Mucosa of rectum (tissue), 2 donors: ENCODE measurements around the gene ANTXR2.

Experiments used
- H3K27ac ChIP-seq, 2 donors: one replicate each; pipeline ENCODE4 v1.7.0; 2013; ENCODE audit warnings: inconsistent platforms in 2 of 2, low read depth in 2 of 2, low read length in 2 of 2
- H3K27me3 ChIP-seq, 2 donors: one replicate each; pipeline ENCODE4 v1.7.0; 2013; ENCODE audit warnings: low read length in 2 of 2; ENCODE audit not compliant: control insufficient read depth in 2 of 2, insufficient read depth in 2 of 2
- H3K36me3 ChIP-seq, 2 donors: one replicate each; pipeline ENCODE4 v1.7.0; 2013; ENCODE audit warnings: low read length in 2 of 2; ENCODE audit not compliant: control insufficient read depth in 2 of 2, insufficient read depth in 2 of 2
- H3K4me1 ChIP-seq, 2 donors: one replicate each; pipeline ENCODE4 v1.7.0; 2013; ENCODE audit warnings: low read length in 2 of 2, mild to moderate bottlenecking in 1 of 2; ENCODE audit not compliant: control insufficient read depth in 2 of 2, insufficient read depth in 2 of 2
- H3K4me3 ChIP-seq, 2 donors: one replicate each; pipeline ENCODE4 v1.7.0; 2013; ENCODE audit warnings: low read length in 2 of 2
- H3K9ac ChIP-seq, 2 donors: one replicate each; pipeline ENCODE4 v1.7.0; 2013; ENCODE audit warnings: low read length in 2 of 2, low read depth in 1 of 2, mild to moderate bottlenecking in 1 of 2
- H3K9me3 ChIP-seq, 2 donors: one replicate each; pipeline ENCODE4 v1.7.0; 2013; ENCODE audit warnings: low read length in 2 of 2; ENCODE audit not compliant: control insufficient read depth in 2 of 2
- donor health status: healthy.
- donor health status: Normal muscosa, but diverticular disease.

Gene ANTXR2

DNA sequence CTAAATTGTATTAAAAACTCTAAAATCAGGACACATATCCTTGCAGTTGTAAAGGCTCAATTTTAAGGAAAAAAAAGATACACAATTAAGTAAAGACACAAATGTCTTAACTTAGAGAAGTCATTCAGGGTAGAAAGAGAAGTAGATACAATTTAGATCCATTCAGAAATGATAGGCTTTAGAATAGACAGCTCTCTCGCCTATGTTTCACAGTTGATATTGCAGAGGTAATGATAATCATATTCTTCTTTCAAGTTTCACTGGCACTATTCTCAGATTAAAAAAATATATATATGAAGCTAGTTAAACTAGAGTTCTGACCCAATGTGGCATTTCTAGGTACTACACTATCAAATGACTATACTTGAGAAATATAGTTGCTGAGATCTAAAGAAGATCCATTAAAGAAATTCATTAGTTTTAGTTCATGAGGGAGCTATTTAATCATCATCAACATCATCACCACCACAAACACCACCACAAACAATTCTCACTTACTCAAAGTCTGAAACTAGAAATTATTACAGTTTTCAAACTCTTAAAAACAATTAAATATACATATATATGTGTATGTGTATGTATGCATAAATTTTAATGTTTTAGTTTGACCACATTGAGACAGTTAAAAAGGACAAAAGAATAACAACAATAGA lies 93.1 kb downstream of the ANTXR2 start:
- no peak overlapping the region for H3K4me3 ChIP-seq
- no peaks in the 10 kb centered on the region for H3K4me1 ChIP-seq
- H3K27ac ChIP-seq: no peak overlapping the region
- peaks cover 25 to 34% of the 10 kb centered on the region in 2 donors for H3K36me3 ChIP-seq
- no peaks in the 10 kb centered on the region for H3K9me3 ChIP-seq
- H3K27me3 ChIP-seq: no peaks in the 10 kb centered on the region
- H3K9ac ChIP-seq: no peak overlapping the region

DNA sequence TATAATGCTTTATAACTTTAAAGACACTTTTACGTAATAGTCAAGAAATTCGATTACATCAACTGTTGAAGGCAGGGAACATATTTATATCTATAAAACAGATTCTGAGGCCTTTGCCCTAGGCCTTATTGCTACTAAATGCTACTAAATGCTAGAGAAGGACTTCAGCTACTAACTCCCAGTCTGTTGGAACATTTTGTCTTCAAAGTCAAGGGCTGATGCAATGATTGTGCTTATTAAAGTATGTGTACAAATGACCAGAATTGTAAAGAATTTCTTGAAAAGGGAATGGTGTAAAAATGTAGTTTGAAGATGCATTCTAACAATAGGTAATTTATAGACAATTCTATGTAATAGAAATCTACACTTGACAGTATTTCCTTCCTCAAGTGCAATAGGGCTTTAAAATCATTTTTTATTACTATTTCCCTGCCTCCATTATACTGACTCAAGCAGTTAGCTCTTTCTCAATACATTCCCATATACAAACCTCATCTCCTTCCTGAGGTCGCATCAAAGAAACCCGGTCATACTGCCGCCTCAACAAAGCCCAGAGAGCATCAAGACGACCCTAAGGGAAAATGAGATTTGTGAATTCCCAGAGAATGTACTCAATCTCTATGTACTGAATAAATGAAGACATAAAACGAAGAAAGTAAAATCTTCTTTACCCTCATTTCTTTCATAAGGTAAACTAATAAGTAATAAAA lies 95.7 kb downstream of the ANTXR2 start:
- Histone ChIP-seq H3K4me1 (no peaks in the 10 kb centered on the region), H3K36me3 (peaks cover 21 to 31% of the 10 kb centered on the region in 2 donors), H3K27ac (no peak overlapping the region), H3K9ac (no peak overlapping the region), H3K27me3 (no peaks in the 10 kb centered on the region), H3K4me3 (no peak overlapping the region), H3K9me3 (no peaks in the 10 kb centered on the region)

GRCh38 chr4:79964400-79965211 lies 108.4 kb downstream of the ANTXR2 start:
- Histone ChIP-seq H3K9me3 (no peaks in the 10 kb centered on the region), H3K9ac (no peak overlapping the region), H3K36me3 (peaks cover 6 to 11% of the 10 kb centered on the region in 2 donors), H3K4me3 (no peak overlapping the region), H3K27me3 (no peaks in the 10 kb centered on the region), H3K4me1 (no peaks in the 10 kb centered on the region), H3K27ac (no peak overlapping the region)

- no peak overlapping the region for H3K9ac ChIP-seq
- H3K9me3 ChIP-seq: no peaks in the 10 kb centered on the region
- H3K36me3 ChIP-seq: peaks cover 6 to 11% of the 10 kb centered on the region in 2 donors
- H3K4me3 ChIP-seq: no peak overlapping the region
- H3K4me1 ChIP-seq: no peaks in the 10 kb centered on the region
- H3K27ac ChIP-seq: no peak overlapping the region
- no peaks in the 10 kb centered on the region for H3K27me3 ChIP-seq
Measured at GRCh38 chr4:79964020-79964399, 109.0 kb downstream of the ANTXR2 start.

GRCh38 chr4:79959652-79960051 lies 113.4 kb downstream of the ANTXR2 start:
- Histone ChIP-seq H3K4me1 (no peaks in the 10 kb centered on the region), H3K9ac (no peak overlapping the region), H3K27ac (no peak overlapping the region), H3K27me3 (no peaks in the 10 kb centered on the region), H3K4me3 (no peak overlapping the region), H3K9me3 (no peaks in the 10 kb centered on the region), H3K36me3 (peaks cover 6% of the 10 kb centered on the region in 2 donors)

- no peaks in the 10 kb centered on the region for H3K9me3 ChIP-seq
- no peak overlapping the region for H3K9ac ChIP-seq
- no peak overlapping the region for H3K4me3 ChIP-seq
- no peak overlapping the region for H3K27ac ChIP-seq
- H3K36me3 ChIP-seq: no peaks in the 10 kb centered on the region
- H3K27me3 ChIP-seq: no peaks in the 10 kb centered on the region
- H3K4me1 ChIP-seq: no peaks in the 10 kb centered on the region
Measured at GRCh38 chr4:79958466-79959264, 114.4 kb downstream of the ANTXR2 start.

DNA sequence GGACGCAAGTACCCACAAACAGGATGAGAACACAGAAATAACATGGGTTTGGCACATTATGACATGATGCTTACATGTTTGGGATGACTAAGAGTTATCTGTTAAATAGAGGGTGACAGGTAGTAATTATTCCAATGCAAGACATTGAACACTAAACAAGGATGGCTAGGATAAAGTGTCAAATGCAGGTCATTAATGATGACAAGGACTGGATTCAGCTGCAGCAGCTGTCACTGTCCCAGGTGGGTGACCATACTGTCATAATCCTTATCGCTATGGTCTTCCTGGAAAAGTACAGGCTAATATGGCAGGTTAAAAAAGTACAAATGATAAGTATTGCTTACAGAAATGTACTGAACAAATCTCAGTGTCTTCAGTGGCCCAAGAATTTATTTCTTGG lies 123.9 kb downstream of the ANTXR2 start:
- Histone ChIP-seq H3K9ac (no peak overlapping the region), H3K27me3 (no peaks in the 10 kb centered on the region), H3K27ac (no peak overlapping the region), H3K9me3 (no peaks in the 10 kb centered on the region), H3K4me3 (no peak overlapping the region), H3K4me1 (no peaks in the 10 kb centered on the region), H3K36me3 (peaks cover 0 to 2% of the 10 kb centered on the region in 2 donors)

GRCh38 chr4:79948739-79949138 lies 124.3 kb downstream of the ANTXR2 start:
- Histone ChIP-seq H3K27me3 (no peaks in the 10 kb centered on the region), H3K9ac (no peak overlapping the region), H3K4me3 (no peak overlapping the region), H3K36me3 (peaks cover 0 to 2% of the 10 kb centered on the region in 2 donors), H3K27ac (no peak overlapping the region), H3K9me3 (no peaks in the 10 kb centered on the region), H3K4me1 (no peaks in the 10 kb centered on the region)

GRCh38 chr4:79948261-79948660 lies 124.8 kb downstream of the ANTXR2 start:
- H3K9me3 ChIP-seq: no peaks in the 10 kb centered on the region
- H3K9ac ChIP-seq: no peak overlapping the region
- H3K27ac ChIP-seq: no peak overlapping the region
- H3K4me3 ChIP-seq: no peak overlapping the region
- no peaks in the 10 kb centered on the region for H3K27me3 ChIP-seq
- peaks cover 0 to 2% of the 10 kb centered on the region in 2 donors for H3K36me3 ChIP-seq
- H3K4me1 ChIP-seq: no peaks in the 10 kb centered on the region
